Measurements from ENCODE around the gene MOV10. TPM values are rescaled to one million over a fixed set of nuclear protein-coding genes. Genes with fewer than 3 reads are reported as not detected.
"Not testable (repeated sequence)": the region's sequence is repeated elsewhere in the genome, so short reads cannot be mapped to it uniquely, and the experiment has no call there.

The MOV10 gene
- total and polyA plus RNA-seq, 9 of the 15 experiments (the other 6 are each of a cell fraction or from before 2014, with no cell fraction given): 16.7 to 105 (median 49.5) TPM

GRCh38 chr1:112729011-112729410 lies 54.6 kb downstream of the MOV10 start (continued):
- TF ChIP-seq MTA2 (IDR thresholded peaks at IDR 0.05; ENCODE audit: low read depth) (0 out of 2 replicates have a peak, but pooled peaks have one; percentile 14), CBFA2T2 (conservative IDR thresholded peaks at IDR 0.05) (peak; percentile 81), SMARCA4 (IDR thresholded peaks at IDR 0.05) (0 out of 2 replicates have a peak, but pooled peaks have one; percentile 26), TRIM24 (IDR thresholded peaks at IDR 0.05) (0 out of 4 replicates have a peak, but pooled peaks of 1 of the 2 experiments have one; percentile 21), TEAD4 (IDR thresholded peaks at IDR 0.05; ENCODE audit: low read length) (0 out of 2 replicates have a peak, but pooled peaks have one; percentile 21)
- not testable (repeated sequence) for TF ChIP-seq TEAD4 (CRISPR knock-in tag; IDR thresholded peaks at IDR 0.05; ENCODE audit: borderline replicate concordance)

GRCh38 chr1:112729909-112730308 lies 55.5 kb downstream of the MOV10 start:
- BruUV-seq (replicated peaks): no TSS peak
- intact Hi-C loops (cut with micrococcal nuclease) (no loop called here), in situ Hi-C loops (cut with MboI) (no loop called here)
- POLR2A ChIA-PET: interaction anchor here (0.6 to 1.8 kb wide), 5 partner anchors 9 to 1590 kb away, joined by 3 to 7 read pairs (median 3); no protein-coding TSS in a partner anchor
- no peaks in the 10 kb centered on the region for H3K36me3 ChIP-seq (ENCODE audit: control insufficient read depth, insufficient read depth, low read length)
- TF ChIP-seq ZKSCAN1 (IDR thresholded peaks at IDR 0.05; ENCODE audit: low read depth, low read length) (no peak), RBBP5 (IDR thresholded peaks at IDR 0.05; ENCODE audit: borderline replicate concordance, insufficient read depth, low read length, poor library complexity, severe bottlenecking) (no peak), XRCC5 (IDR thresholded peaks at IDR 0.05; ENCODE audit: low read depth, low read length) (no peak), ZNF280A (IDR thresholded peaks at IDR 0.05; ENCODE audit: low read depth, partially characterized antibody) (no peak), ELF1 (tag; IDR thresholded peaks at IDR 0.05) (no peak), SMARCE1 (IDR thresholded peaks at IDR 0.05) (no peak), EP400 (IDR thresholded peaks at IDR 0.05) (no peak), TGIF2 (CRISPR knock-in tag; IDR thresholded peaks at IDR 0.05) (no peak), ZNF586 (CRISPR knock-in tag; conservative IDR thresholded peaks at IDR 0.05) (no peak), U2AF1 (optimal IDR thresholded peaks at IDR 0.05; ENCODE audit: low read depth, low read length) (no peak), NR1H2 (CRISPR knock-in tag; IDR thresholded peaks at IDR 0.05) (no peak), ZNF134 (CRISPR knock-in tag; conservative IDR thresholded peaks at IDR 0.05) (no peak)
- H3K4me1 ChIP-seq (replicated peaks in 1 of 2; ENCODE audit: control insufficient read depth in 2 of 2, insufficient read depth in 2 of 2, low read length in 2 of 2): no peaks in the 10 kb centered on the region
- no peak overlapping the region for H2AFZ ChIP-seq (ENCODE audit: low read depth, low read length)
- no peak overlapping the region for H3K27ac ChIP-seq (ENCODE audit: extremely low read depth, low read depth, low read length)
- H3K27me3 ChIP-seq (ENCODE audit: control insufficient read depth in 2 of 2, insufficient read depth in 2 of 2, low read length in 2 of 2): peaks cover 16 to 32% of the 10 kb centered on the region in 2 experiments; a peak in 4 of 5 replicates
- ATAC-seq (no peak), FAIRE-seq (no peak), DNase-seq (ENCODE audit: extremely low read depth in 1 of 4, low spot score in 3 of 4) (no peak)
- H3K79me2 ChIP-seq (ENCODE audit: control insufficient read depth, insufficient read depth, low read length): no peaks in the 10 kb centered on the region
- H3K9me1 ChIP-seq (ENCODE audit: control insufficient read depth, insufficient read depth, low read length): no peaks in the 10 kb centered on the region
- H4K20me1 ChIP-seq (replicated peaks; ENCODE audit: control insufficient read depth, insufficient read depth, low read length): no peaks in the 10 kb centered on the region
- no peak overlapping the region for H3K4me3 ChIP-seq
- no peak overlapping the region for H3K4me2 ChIP-seq (ENCODE audit: insufficient read depth, low read length)
- no peaks in the 10 kb centered on the region for H3K9me3 ChIP-seq (replicated peaks; ENCODE audit: control insufficient read depth, insufficient read depth, low read depth, low read length)
- 0% methylated on average over 1 of the region's 1 CpG for WGBS (ENCODE audit: insufficient coverage, low coverage, missing lambda C conversion rate)
- no peak overlapping the region for H3K9ac ChIP-seq (ENCODE audit: insufficient read depth in 1 of 2, low read depth in 2 of 2, low read length in 2 of 2)
- CTCF ChIA-PET (ENCODE audit: low intra/inter-chr PET ratio): no interaction called here
